ENCODE results near the gene HIPK1. TPM values are rescaled to one million over a fixed set of nuclear protein-coding genes. Genes with fewer than 3 reads are reported as not detected.

The HIPK1 gene
- total RNA-seq, 6 experiments from 2014 or later: 34.6 to 49.1 (median 38.7) TPM

GRCh38 chr1:113904674-113905434, 24.3 kb upstream of the HIPK1 start, which contains the start of the genes AP4B1 and DCLRE1B:
Gene AP4B1 (minus strand): TSS chr1:113904799. CDS start chr1:113904717, 82 bp downstream.
Gene DCLRE1B (plus strand): TSS chr1:113905326. CDS start chr1:113905587, 261 bp downstream.
- H3K9me3 Mint-ChIP-seq: no peaks in the 10 kb centered on the region
- H3K27me3 Mint-ChIP-seq (ENCODE audit: insufficient read depth): no peaks in the 10 kb centered on the region
- TF ChIP-seq CTCF (IDR thresholded peaks at IDR 0.05): peak; percentile 87
- peaks cover 25% of the 10 kb centered on the region for H3K4me1 Mint-ChIP-seq (ENCODE audit: low read depth)
- DNase-seq: peak; percentile 100
- H3K36me3 Mint-ChIP-seq (ENCODE audit: low read depth): peaks cover 19% of the 10 kb centered on the region
- H3K4me3 Mint-ChIP-seq: peak within 1 kb of the TSS; percentile 89
- H3K27ac Mint-ChIP-seq: peak within 1 kb of the TSS; percentile 97

DNA sequence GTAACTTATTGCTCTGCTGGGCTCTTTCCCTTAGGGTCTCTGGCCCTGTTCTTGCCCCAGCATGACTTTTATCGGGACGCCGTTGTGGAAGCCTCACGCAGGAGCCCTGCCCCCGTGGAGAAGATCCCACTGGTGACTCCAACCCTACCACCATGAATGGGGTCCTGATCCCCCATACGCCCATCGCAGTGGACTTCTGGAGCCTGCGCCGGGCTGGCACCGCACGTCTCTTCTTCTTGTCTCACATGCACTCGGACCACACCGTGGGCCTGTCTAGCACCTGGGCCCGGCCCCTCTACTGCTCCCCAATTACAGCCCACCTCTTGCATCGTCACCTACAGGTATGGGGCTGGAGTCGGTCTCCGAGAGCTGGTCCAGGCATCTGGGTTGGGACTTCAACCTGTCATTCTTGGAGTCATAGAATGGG, 23.7 kb upstream of the HIPK1 start:
- Mint-ChIP-seq H3K27ac (peak overlapping the region; percentile 97), H3K4me1 (ENCODE audit: low read depth) (peaks cover 24% of the 10 kb centered on the region), H3K4me3 (peak overlapping the region; percentile 89), H3K27me3 (ENCODE audit: insufficient read depth) (no peaks in the 10 kb centered on the region), H3K9me3 (no peaks in the 10 kb centered on the region), H3K36me3 (ENCODE audit: low read depth) (peaks cover 16% of the 10 kb centered on the region; the same call in 1 of the 2 replicates)
- no peak for DNase-seq
- peak; percentile 11 for TF ChIP-seq CTCF (IDR thresholded peaks at IDR 0.05)

DNA sequence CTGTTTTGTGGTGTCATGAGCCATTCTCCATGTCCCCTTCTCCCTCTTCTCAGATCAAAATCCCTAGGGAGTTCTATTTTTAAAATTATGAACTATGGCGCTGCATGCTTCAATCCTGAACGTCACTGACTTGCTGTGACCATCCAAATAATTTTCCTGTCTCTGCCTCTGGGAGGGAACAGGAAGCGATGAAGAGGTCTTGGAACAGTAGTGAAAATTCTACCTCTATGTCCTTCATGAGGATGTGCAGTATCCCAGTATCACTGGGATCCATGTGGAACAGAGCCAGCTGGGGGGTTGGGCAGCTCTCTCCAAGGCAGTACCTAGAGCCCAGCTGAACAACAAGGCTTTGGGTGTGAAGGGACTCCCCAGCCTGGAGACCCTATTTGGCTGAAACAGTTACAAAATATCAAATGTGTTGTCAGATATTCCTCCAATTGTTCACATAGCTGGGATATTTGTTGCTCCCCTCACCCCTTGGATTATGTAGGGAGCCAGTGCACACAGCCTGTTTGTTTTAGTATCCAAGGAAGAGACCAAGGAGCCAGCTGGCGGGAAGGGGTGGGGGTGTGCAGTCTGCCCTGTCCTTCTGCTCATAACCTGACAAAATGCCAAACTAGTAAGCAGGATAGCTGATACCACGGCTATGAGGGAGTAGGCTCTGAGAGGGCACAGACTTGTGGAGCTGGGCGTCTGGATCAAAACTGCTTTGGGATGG, 16.4 kb upstream of the HIPK1 start:
- H3K27ac Mint-ChIP-seq: peak overlapping the region; percentile 61
- no peak overlapping the region for H3K4me3 Mint-ChIP-seq
- H3K9me3 Mint-ChIP-seq: no peaks in the 10 kb centered on the region
- DNase-seq: peak; percentile 49
- peaks cover 6% of the 10 kb centered on the region; the same call in 1 of the 2 replicates for H3K36me3 Mint-ChIP-seq (ENCODE audit: low read depth)
- H3K4me1 Mint-ChIP-seq (ENCODE audit: low read depth): peaks cover 20% of the 10 kb centered on the region
- H3K27me3 Mint-ChIP-seq (ENCODE audit: insufficient read depth): no peaks in the 10 kb centered on the region; the same call in 1 of the 2 replicates
- no peak for TF ChIP-seq CTCF (IDR thresholded peaks at IDR 0.05)

DNA sequence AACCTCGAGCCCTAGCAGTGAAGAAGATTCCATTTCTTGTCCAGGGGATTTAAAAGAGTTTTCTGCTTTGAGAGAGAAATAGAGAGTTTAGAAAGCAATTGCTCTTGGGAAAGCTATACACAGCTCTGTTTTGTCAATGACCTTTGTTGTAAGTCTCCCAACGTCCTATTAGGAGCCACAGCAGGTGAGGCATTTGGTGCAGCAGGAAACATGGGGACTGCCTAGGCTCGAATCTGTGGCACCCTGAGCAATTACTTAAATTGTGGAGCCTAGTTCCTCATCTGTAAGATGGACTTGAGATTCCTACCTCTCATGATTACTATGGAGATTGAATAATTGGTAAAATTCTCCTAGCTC, 15.8 kb upstream of the HIPK1 start:
- no peak for TF ChIP-seq CTCF (IDR thresholded peaks at IDR 0.05)

DNA sequence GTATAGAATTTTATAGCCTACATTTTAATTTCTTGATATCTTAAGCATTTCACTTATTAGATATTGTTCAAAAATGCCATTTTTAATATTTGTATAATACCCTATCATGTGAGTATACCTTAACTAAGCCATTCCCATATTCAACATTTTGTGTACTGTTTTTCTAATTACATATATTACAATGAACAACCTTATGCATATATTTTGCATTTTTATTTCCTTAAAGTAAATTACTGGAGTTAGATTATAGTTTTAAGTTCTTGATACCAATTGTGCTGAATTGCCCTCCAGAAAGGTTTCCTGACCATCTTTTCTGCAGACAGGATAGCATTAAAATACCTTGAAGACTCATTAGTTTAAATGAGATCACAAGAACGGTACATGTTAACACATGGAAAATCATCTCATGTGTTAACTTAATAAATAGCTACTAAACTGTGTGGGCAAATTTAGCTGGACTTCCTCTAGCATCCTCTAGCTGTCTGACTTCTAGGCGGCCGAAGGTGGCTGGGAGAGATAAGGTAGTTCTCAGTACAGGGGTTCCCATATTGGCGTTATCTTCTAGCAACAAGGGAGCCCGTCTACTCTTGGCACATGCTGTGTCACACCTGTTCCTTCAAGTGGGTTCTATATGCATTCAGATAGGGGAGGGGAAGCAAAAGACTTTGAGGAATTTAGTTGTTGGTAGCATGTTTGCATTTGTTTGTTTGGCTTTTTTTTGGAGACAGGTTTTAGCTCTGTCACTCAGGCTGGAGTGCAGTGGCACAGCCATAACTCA, 15.0 kb upstream of the HIPK1 start:
- no peaks in the 10 kb centered on the region for H3K9me3 Mint-ChIP-seq
- no peak overlapping the region for H3K4me3 Mint-ChIP-seq
- H3K4me1 Mint-ChIP-seq (ENCODE audit: low read depth): peaks cover 27% of the 10 kb centered on the region
- no peak overlapping the region for H3K27ac Mint-ChIP-seq
- DNase-seq: no peak
- peaks cover 6% of the 10 kb centered on the region; the same call in 1 of the 2 replicates for H3K36me3 Mint-ChIP-seq (ENCODE audit: low read depth)
- no peak for TF ChIP-seq CTCF (IDR thresholded peaks at IDR 0.05)
- H3K27me3 Mint-ChIP-seq (ENCODE audit: insufficient read depth): no peaks in the 10 kb centered on the region; the same call in 1 of the 2 replicates

More for the DNA sequence above, 15.8 kb upstream of the HIPK1 start:
- Mint-ChIP-seq H3K9me3 (no peaks in the 10 kb centered on the region), H3K36me3 (ENCODE audit: low read depth) (peaks cover 6% of the 10 kb centered on the region; the same call in 1 of the 2 replicates), H3K27me3 (ENCODE audit: insufficient read depth) (no peaks in the 10 kb centered on the region; the same call in 1 of the 2 replicates), H3K27ac (peak overlapping the region; percentile 61), H3K4me3 (no peak overlapping the region), H3K4me1 (ENCODE audit: low read depth) (peaks cover 25% of the 10 kb centered on the region)
- DNase-seq: no peak
